H1 (cell line): ENCODE measurements around the gene PAX6. TPM values are rescaled to one million over a fixed set of nuclear protein-coding genes. Genes with fewer than 3 reads are reported as not detected.

Experiments
- CTCF ChIA-PET: fragments of 300-600 bp; sonication (Branson Sonifier 250); formaldehyde crosslinking; loops from one replicate; lab custom pipeline; 2021; ENCODE audit not compliant: partially characterized antibody; lab: Charles Lee
- POLR2A ChIA-PET: fragments of 300-600 bp; sonication (Branson Sonifier 250); formaldehyde crosslinking; loops from one replicate; lab custom pipeline; 2021; ENCODE audit warnings: inconsistent platforms; ENCODE audit not compliant: partially characterized antibody; lab: Charles Lee
- DNase-seq, 2 experiments: peaks; one replicate each; pipeline versions ENCODE4 v3.0.0 to v3.0.0-alpha.2; 2010 to 2022; ENCODE audit warnings: low spot score in 2 of 2, low read depth in 1 of 2, mixed read lengths in 1 of 2
- FAIRE-seq: peaks from 2 replicates; lab custom pipeline; 2011; peaks lifted over from hg19 to GRCh38; lab: Jason Lieb, UNC
- H2AFZ ChIP-seq: 2 replicates; pipeline ENCODE4 v1.8.1; 2012; ENCODE audit warnings: low read length, inconsistent platforms
- H2AK5ac ChIP-seq: 2 replicates; pipeline ENCODE4 v1.6.1; 2013; ENCODE audit warnings: low read depth, low read length
- H2BK120ac ChIP-seq: replicated peaks from 2 replicates; pipeline ENCODE3; 2013; ENCODE audit warnings: low read depth, low read length, inconsistent platforms
- H2BK12ac ChIP-seq: 2 replicates; pipeline ENCODE4 v1.6.1; 2013; ENCODE audit warnings: low read depth, low read length
- H2BK15ac ChIP-seq: 2 replicates; pipeline ENCODE4 v1.6.1; 2013; ENCODE audit warnings: low read length
- H2BK20ac ChIP-seq: 2 replicates; pipeline ENCODE4 v1.6.1; 2013; ENCODE audit warnings: low read length
- H2BK5ac ChIP-seq: 2 replicates; pipeline ENCODE4 v1.6.1; 2013; ENCODE audit warnings: low read depth, low read length
- H3K14ac ChIP-seq: 2 replicates; pipeline ENCODE4 v1.6.1; 2013; ENCODE audit warnings: inconsistent platforms; ENCODE audit not compliant: insufficient read length
- H3K18ac ChIP-seq: 2 replicates; pipeline ENCODE4 v1.6.1; 2013; ENCODE audit warnings: low read length; ENCODE audit errors: extremely low read depth
- H3K23ac ChIP-seq: 2 replicates; pipeline ENCODE4 v1.6.1; 2013; ENCODE audit warnings: inconsistent platforms; ENCODE audit not compliant: insufficient read length
- H3K23me2 ChIP-seq: 2 replicates; pipeline ENCODE4 v1.6.1; 2013; ENCODE audit warnings: low read depth, low read length
- H3K27ac ChIP-seq: 2 replicates; pipeline ENCODE4 v1.6.1; 2011; ENCODE audit warnings: low read depth, low read length, inconsistent platforms
- H3K27me3 ChIP-seq, 4 experiments: replicated peaks in 1 of 4; 1 replicate in 1 of 4; 2 replicates in 3 of 4; pipeline versions ENCODE4 v1.6.1 to v1.8.1; 2011 to 2013; ENCODE audit warnings: low read length in 3 of 4, mild to moderate bottlenecking in 3 of 4, inconsistent platforms in 2 of 4, mixed read lengths in 2 of 4, moderate library complexity in 1 of 4; ENCODE audit not compliant: control insufficient read depth in 3 of 4, insufficient read depth in 3 of 4; ENCODE audit errors: extremely low read depth in 1 of 4
- H3K36me3 ChIP-seq, 4 experiments: 2 replicates each; pipeline versions ENCODE4 v1.6.1 to v1.8.1; 2011 to 2013; ENCODE audit warnings: mild to moderate bottlenecking in 4 of 4, low read length in 3 of 4, moderate library complexity in 2 of 4, control low read depth in 1 of 4, inconsistent platforms in 1 of 4; ENCODE audit not compliant: insufficient read depth in 4 of 4, control insufficient read depth in 2 of 4
- H3K4ac ChIP-seq: replicated peaks from 2 replicates; pipeline ENCODE3; 2013; ENCODE audit warnings: low read length, low read depth, mixed read lengths, inconsistent platforms; ENCODE audit not compliant: insufficient read length
- H3K4me1 ChIP-seq, 4 experiments: replicated peaks in 1 of 4; 1 replicate in 1 of 4; 2 replicates in 3 of 4; pipeline versions ENCODE4 v1.6.1 to v1.8.1; 2011 to 2013; ENCODE audit warnings: low read length in 3 of 4, inconsistent platforms in 2 of 4, mixed read lengths in 1 of 4; ENCODE audit not compliant: insufficient read depth in 4 of 4, control insufficient read depth in 3 of 4
- H3K4me2 ChIP-seq, 2 experiments: 2 replicates each; pipeline versions ENCODE4 v1.6.1 to v1.8.1; 2011 to 2013; ENCODE audit warnings: low read depth in 2 of 2, low read length in 2 of 2, control low read depth in 1 of 2, inconsistent platforms in 1 of 2, mild to moderate bottlenecking in 1 of 2; ENCODE audit not compliant: insufficient read depth in 1 of 2
- H3K4me3 ChIP-seq, 4 experiments: fragments of 200-600, 300-600 bp in 1 of 4; sonication (generic), shearing (Covaris generic), sonication (Bioruptor Twin) in 1 of 4; 2 replicates each; pipeline versions ENCODE4 v1.5.1 to v1.8.1; 2011 to 2016; ENCODE audit warnings: low read length in 4 of 4, low read depth in 3 of 4, control low read depth in 2 of 4, inconsistent platforms in 2 of 4, mild to moderate bottlenecking in 2 of 4, mixed read lengths in 1 of 4, moderate library complexity in 1 of 4; ENCODE audit not compliant: insufficient read depth in 2 of 4; ENCODE audit errors: extremely low read depth in 1 of 4
- H3K56ac ChIP-seq: replicated peaks from 2 replicates; pipeline ENCODE3; 2013; ENCODE audit warnings: low read depth, mild to moderate bottlenecking, mixed read lengths, low read length, inconsistent platforms; ENCODE audit not compliant: insufficient read length
- H3K79me1 ChIP-seq: 2 replicates; pipeline ENCODE4 v1.6.1; 2013; ENCODE audit warnings: low read depth, low read length, control low read depth
- H3K79me2 ChIP-seq, 2 experiments: 2 replicates each; pipeline versions ENCODE4 v1.6.1 to v1.8.1; 2012 to 2013; ENCODE audit warnings: low read length in 2 of 2, mild to moderate bottlenecking in 2 of 2, inconsistent platforms in 1 of 2; ENCODE audit not compliant: insufficient read depth in 2 of 2, control insufficient read depth in 1 of 2
- H3K9ac ChIP-seq, 4 experiments: replicated peaks in 1 of 4; 1 replicate in 1 of 4; 2 replicates in 3 of 4; pipeline versions ENCODE4 v1.6.1 to v1.8.1; 2011 to 2013; ENCODE audit warnings: low read depth in 3 of 4, low read length in 3 of 4, control low read depth in 2 of 4, mild to moderate bottlenecking in 2 of 4, moderate library complexity in 2 of 4, inconsistent platforms in 1 of 4; ENCODE audit errors: extremely low read depth in 1 of 4
- H3K9me3 ChIP-seq, 2 experiments: 2 replicates each; pipeline versions ENCODE4 v1.6.1 to v1.8.1; 2012 to 2013; ENCODE audit warnings: mild to moderate bottlenecking in 2 of 2, moderate library complexity in 2 of 2, control low read depth in 1 of 2, inconsistent platforms in 1 of 2, low read depth in 1 of 2, low read length in 1 of 2, mixed read lengths in 1 of 2; ENCODE audit not compliant: insufficient read depth in 2 of 2
- H4K20me1 ChIP-seq, 2 experiments: replicated peaks in 1 of 2; 2 replicates each; pipeline versions ENCODE3 to v1.8.1; 2011 to 2013; ENCODE audit warnings: inconsistent platforms in 2 of 2, low read length in 2 of 2, mild to moderate bottlenecking in 1 of 2; ENCODE audit not compliant: insufficient read depth in 2 of 2, control insufficient read depth in 1 of 2
- H4K5ac ChIP-seq: 2 replicates; pipeline ENCODE4 v1.6.1; 2013; ENCODE audit warnings: low read length, low read depth, mixed read lengths, inconsistent platforms; ENCODE audit not compliant: insufficient read length
- H4K8ac ChIP-seq: 2 replicates; pipeline ENCODE4 v1.8.0; 2013; ENCODE audit warnings: mild to moderate bottlenecking, moderate library complexity, low read length, inconsistent platforms; ENCODE audit not compliant: insufficient read depth; ENCODE audit errors: extremely low read depth
- H4K91ac ChIP-seq: replicated peaks from 2 replicates; pipeline ENCODE3; 2013; ENCODE audit warnings: low read length, mixed read lengths, inconsistent platforms; ENCODE audit not compliant: insufficient read length
- CEBPB ChIP-seq: IDR thresholded peaks from 2 replicates; pipeline ENCODE4 v1.6.1; 2012; ENCODE audit warnings: low read depth, low read length
- EZH2 ChIP-seq: fragments of 200-600 bp; sonication (generic); IDR thresholded peaks from 2 replicates; pipeline ENCODE4 v1.7.1; 2012; ENCODE audit warnings: low read depth, mild to moderate bottlenecking, moderate library complexity, low read length, inconsistent platforms; ENCODE audit not compliant: severe bottlenecking
- NRF1 ChIP-seq: IDR thresholded peaks from 2 replicates; pipeline ENCODE4 v1.6.1; 2011; ENCODE audit warnings: mild to moderate bottlenecking, low read depth, low read length, improper control_type of control experiment
- POLR2AphosphoS5 ChIP-seq: IDR thresholded peaks from 2 replicates; pipeline ENCODE4 v1.6.1; 2011; ENCODE audit warnings: low read depth, low read length
- SP2 ChIP-seq: IDR thresholded peaks from 2 replicates; pipeline ENCODE4 v1.6.1; 2012; ENCODE audit warnings: mild to moderate bottlenecking, low read length, inconsistent platforms
- TAF1 ChIP-seq: IDR thresholded peaks from 2 replicates; pipeline ENCODE4 v1.6.1; 2011; ENCODE audit warnings: mild to moderate bottlenecking, low read depth, low read length
- WGBS, 2 experiments: shearing (Covaris generic) in 1 of 2; methylation state at CpG; one replicate each; pipeline versions ENCODE4 v1.1.6 to v1.1.7; 2013 to 2015; ENCODE audit warnings: low lambda C conversion rate in 2 of 2, mixed read lengths in 2 of 2, inconsistent platforms in 1 of 2, low coverage in 1 of 2, missing lambda C conversion rate in 1 of 2; ENCODE audit not compliant: insufficient replicate concordance in 2 of 2, insufficient coverage in 1 of 2, insufficient read length in 1 of 2; ENCODE audit errors: extremely low coverage in 1 of 2, missing lambda C conversion rate in 1 of 2; 5-methylcytosine and 5-hydroxymethylcytosine counted together
- polyA plus RNA-seq, 7 experiments: library from polyadenylated mRNA; depleted of rRNA in 3 of 7; stranded (reverse) in 5 of 7; unstranded in 2 of 7; fragments of >200 nt in 5 of 7; fragments of 200-250 nt in 2 of 7; gene quantifications; 1 replicate in 5 of 7; 2 replicates in 1 of 7; 4 replicates in 1 of 7; pipeline versions ENCODE4 v1.2.1 to v1.2.3, GENCODE V29; 2011 to 2013; ENCODE audit warnings: missing spikeins in 2 of 7, mixed read lengths in 2 of 7
- total RNA-seq: library from RNA; stranded (reverse); fragmentation: NEBNext Ultra II Directional; extraction: Animal tissue kit (Norgen Biotek cat#: 25700); gene quantifications from 2 replicates; pipeline ENCODE4 v1.2.1, GENCODE V29; 2021

Gene PAX6
- total and polyA plus RNA-seq, 2 of the 8 experiments (the other 6 are each of a cell fraction or from before 2014, with no cell fraction given), result 0.30 to 0.65 TPM

GRCh38 chr11:31792456-31792855, 18.7 kb downstream of the PAX6 start:
- Histone ChIP-seq H2AK5ac (no peak overlapping the region), H3K4me1 (peaks cover 2 to 7% (median 6%) of the 10 kb centered on the region in 4 experiments), H3K27ac (no peak overlapping the region), H4K91ac (no peak overlapping the region), H2BK15ac (no peak overlapping the region), H4K20me1 (no peaks in the 10 kb centered on the region), H3K79me1 (no peaks in the 10 kb centered on the region), H3K18ac (no peak overlapping the region), H3K4me3 (no peak overlapping the region), H3K23ac (no peak overlapping the region), H3K36me3 (no peaks in the 10 kb centered on the region), H2BK120ac (no peak overlapping the region), H4K8ac (no peak overlapping the region), H3K56ac (no peak overlapping the region), H3K27me3 (peaks cover 18 to 25% (median 21%) of the 10 kb centered on the region in 4 experiments), H3K4ac (no peak overlapping the region), H3K4me2 (no peak overlapping the region), H4K5ac (no peak overlapping the region), H3K9me3 (no peaks in the 10 kb centered on the region), H2AFZ (no peak overlapping the region), H3K14ac (no peak overlapping the region), H2BK5ac (no peak overlapping the region), H2BK20ac (no peak overlapping the region), H3K9ac (no peak overlapping the region), H3K23me2 (no peaks in the 10 kb centered on the region), H2BK12ac (no peak overlapping the region), H3K79me2 (no peaks in the 10 kb centered on the region)
- 94% methylated on average over 2 of the region's 2 CpGs; no CpG with 5 or more reads in 1 of the 2 experiments for WGBS, 2 experiments
- POLR2A ChIA-PET, result no interaction called here
- no peak for DNase-seq
- no peak for FAIRE-seq
- CTCF ChIA-PET, result no interaction called here
- TF ChIP-seq EZH2 (no peak), POLR2AphosphoS5 (no peak), TAF1 (no peak), NRF1 (no peak), SP2 (no peak), CEBPB (no peak)
